Measurements from ENCODE around the gene NDUFS7. TPM values are rescaled to one million over a fixed set of nuclear protein-coding genes. Genes with fewer than 3 reads are reported as not detected.

The NDUFS7 gene
- polyA plus RNA-seq, 2 of the 4 experiments (the other 2 are of a cell fraction) = 19.3 to 68.9 TPM

- no peak for TF ChIP-seq HMGXB4 (CRISPR knock-in tag; IDR thresholded peaks at IDR 0.05; ENCODE audit: borderline replicate concordance)
These were observed 27.2 kb upstream of the NDUFS7 start (continued) for GRCh38 chr19:1356508-1356865.

GRCh38 chr19:1357531-1358109 is 26.1 kb upstream of the NDUFS7 start:
- no peak for ATAC-seq

More at GRCh38 chr19:1357531-1358109, 26.1 kb upstream of the NDUFS7 start:
- 95% methylated on average over 23 of the region's 24 CpGs for WGBS (ENCODE audit: missing lambda C conversion rate)
- CTCF ChIA-PET = interaction anchor here (1.0 kb wide), 1 partner anchor 42 kb away, joined by 4 read pairs; no protein-coding TSS in a partner anchor
- FAIRE-seq (no peak), DNase-seq (ENCODE audit: low read depth in 1 of 2, low spot score in 1 of 2) (no peak)
- no peaks in the 10 kb centered on the region for H3K9me3 ChIP-seq
- TF ChIP-seq RCOR1 (IDR thresholded peaks at IDR 0.05; ENCODE audit: low read depth, low read length) (no peak), E2F6 (IDR thresholded peaks at IDR 0.05; ENCODE audit: borderline replicate concordance, low read depth) (no peak), CTCF (IDR thresholded peaks at IDR 0.05) (no peak), HES2 (IDR thresholded peaks at IDR 0.05) (no peak), HEYL (CRISPR knock-in tag; IDR thresholded peaks at IDR 0.05) (no peak), BCL3 (IDR thresholded peaks at IDR 0.05) (no peak), USF2 (IDR thresholded peaks at IDR 0.05) (no peak), BHLHE40 (IDR thresholded peaks at IDR 0.05; ENCODE audit: low read depth, low read length) (no peak), CEBPB (IDR thresholded peaks at IDR 0.05) (no peak), CBX2 (IDR thresholded peaks at IDR 0.05; ENCODE audit: borderline replicate concordance, low read depth) (no peak), FOSB (CRISPR knock-in tag; IDR thresholded peaks at IDR 0.05) (no peak), ZNF302 (CRISPR knock-in tag; IDR thresholded peaks at IDR 0.05) (no peak), GATA3 (IDR thresholded peaks at IDR 0.05; ENCODE audit: borderline replicate concordance) (no peak), ZC3H11A (IDR thresholded peaks at IDR 0.05) (no peak), EHMT2 (IDR thresholded peaks at IDR 0.05; ENCODE audit: low read depth) (no peak), SREBF2 (IDR thresholded peaks at IDR 0.05) (no peak), NPAS2 (CRISPR knock-in tag; IDR thresholded peaks at IDR 0.05; ENCODE audit: borderline replicate concordance) (no peak), FOXS1 (CRISPR knock-in tag; IDR thresholded peaks at IDR 0.05) (no peak), CHD4 (IDR thresholded peaks at IDR 0.05; ENCODE audit: borderline replicate concordance) (no peak), RNF2 (IDR thresholded peaks at IDR 0.05; ENCODE audit: borderline replicate concordance, low read depth) (no peak)
- no peak overlapping the region for H3K27ac ChIP-seq
- no peak overlapping the region for H3K4me3 ChIP-seq
- peaks cover 22% of the 10 kb centered on the region for H3K4me1 ChIP-seq
- POLR2A ChIA-PET = no interaction called here
- H3K4me2 ChIP-seq = no peak overlapping the region

Data from A549 (cell line).